ENCODE measurements around the gene SHISA5.
"Not testable (repeated sequence)": the region's sequence is repeated elsewhere in the genome, so short reads cannot be mapped to it uniquely, and the experiment has no call there.

Gene SHISA5

GRCh38 chr3:48475188-48475587 lies 28.8 kb downstream of the SHISA5 start:
- no peak for DNase-seq

GRCh38 chr3:48474619-48475018 lies 29.4 kb downstream of the SHISA5 start:
- DNase-seq = no peak

GRCh38 chr3:48474031-48474430 lies 29.9 kb downstream of the SHISA5 start:
- DNase-seq = not testable (repeated sequence)

GRCh38 chr3:48473617-48473952 lies 30.4 kb downstream of the SHISA5 start:
- no peak for DNase-seq

- DNase-seq = peak; percentile 37
These were observed 30.9 kb downstream of the SHISA5 start for GRCh38 chr3:48472923-48473616.

GRCh38 chr3:48472673-48472922 lies 31.4 kb downstream of the SHISA5 start:
- DNase-seq = no peak

GRCh38 chr3:48470286-48470685 lies 33.7 kb downstream of the SHISA5 start:
- no peak for DNase-seq

- DNase-seq = no peak
These were observed 34.7 kb downstream of the SHISA5 start for GRCh38 chr3:48469046-48469915.

- DNase-seq = no peak
These were observed 35.6 kb downstream of the SHISA5 start for GRCh38 chr3:48468329-48468731.

GRCh38 chr3:48467473-48468267 lies 36.3 kb downstream of the SHISA5 start:
- DNase-seq = no peak

GRCh38 chr3:48467110-48467454 lies 36.9 kb downstream of the SHISA5 start:
- no peak for DNase-seq

- DNase-seq = no peak
These were observed 37.4 kb downstream of the SHISA5 start for GRCh38 chr3:48466386-48467109.

GRCh38 chr3:48465531-48466378 lies 38.2 kb downstream of the SHISA5 start:
- DNase-seq = no peak

- no peak for DNase-seq
These were observed 38.8 kb downstream of the SHISA5 start for GRCh38 chr3:48465237-48465530.

- no peak for DNase-seq
These were observed 39.2 kb downstream of the SHISA5 start for GRCh38 chr3:48464713-48465221.

GRCh38 chr3:48463703-48464102 lies 40.3 kb downstream of the SHISA5 start:
- no peak for DNase-seq

GRCh38 chr3:48461767-48462166 lies 42.2 kb downstream of the SHISA5 start:
- not testable (repeated sequence) for DNase-seq

GRCh38 chr3:48460517-48460902 lies 43.5 kb downstream of the SHISA5 start:
- DNase-seq = no peak

- no peak for DNase-seq
These were observed 44.0 kb downstream of the SHISA5 start for GRCh38 chr3:48459773-48460516.

- no peak for DNase-seq
These were observed 44.6 kb downstream of the SHISA5 start for GRCh38 chr3:48459331-48459730.

- DNase-seq = no peak
These were observed 47.5 kb downstream of the SHISA5 start for GRCh38 chr3:48456456-48456855.

GRCh38 chr3:48451270-48451669 lies 52.7 kb downstream of the SHISA5 start:
- no peak for DNase-seq

Measured in NCI-H524 treated with DMSO at 0.1 percent for 48 hours (cell line).